WTC11 (cell line): ENCODE data around the gene ELOVL5.

Source experiments
- ZNF219 ChIP-seq: sonication (generic); formaldehyde crosslinking; IDR thresholded peaks from 2 replicates; pipeline ENCODE4 v1.8.0; 2023; ENCODE audit warnings: missing genetic modification reagents, mild to moderate bottlenecking, borderline replicate concordance
- ZNF232 ChIP-seq: sonication (generic); formaldehyde crosslinking; IDR thresholded peaks from 2 replicates; pipeline ENCODE4 v1.8.0; 2022; ENCODE audit warnings: mild to moderate bottlenecking, missing genetic modification reagents
- ZNF396 ChIP-seq: fragments of 250-450 bp; sonication (Bioruptor Pico); IDR thresholded peaks from 2 replicates; pipeline ENCODE4 v1.8.0; 2021; ENCODE audit warnings: mild to moderate bottlenecking, moderate library complexity, borderline replicate concordance
- TF ChIP-seq, protein P1 (sequence below): fragments of 200-600 bp; IDR thresholded peaks from 2 replicates; pipeline ENCODE4 v1.8.0; 2022; ENCODE audit warnings: antibody characterized with exemption
- TF ChIP-seq, protein P2 (sequence below): sonication (generic); formaldehyde crosslinking; conservative IDR thresholded peaks from 2 replicates; pipeline ENCODE4 v1.8.1; 2022; ENCODE audit warnings: mild to moderate bottlenecking, missing genetic modification reagents
- TF ChIP-seq, protein P3 (sequence below): sonication (generic); formaldehyde crosslinking; IDR thresholded peaks from 2 replicates; pipeline ENCODE4 v1.8.0; 2022; ENCODE audit warnings: mild to moderate bottlenecking, missing genetic modification reagents
- TF ChIP-seq, protein P4 (sequence below): sonication (generic); formaldehyde crosslinking; IDR thresholded peaks from 2 replicates; pipeline ENCODE4 v1.8.1; 2023; ENCODE audit warnings: mild to moderate bottlenecking, missing genetic modification reagents, moderate library complexity

DNA sequence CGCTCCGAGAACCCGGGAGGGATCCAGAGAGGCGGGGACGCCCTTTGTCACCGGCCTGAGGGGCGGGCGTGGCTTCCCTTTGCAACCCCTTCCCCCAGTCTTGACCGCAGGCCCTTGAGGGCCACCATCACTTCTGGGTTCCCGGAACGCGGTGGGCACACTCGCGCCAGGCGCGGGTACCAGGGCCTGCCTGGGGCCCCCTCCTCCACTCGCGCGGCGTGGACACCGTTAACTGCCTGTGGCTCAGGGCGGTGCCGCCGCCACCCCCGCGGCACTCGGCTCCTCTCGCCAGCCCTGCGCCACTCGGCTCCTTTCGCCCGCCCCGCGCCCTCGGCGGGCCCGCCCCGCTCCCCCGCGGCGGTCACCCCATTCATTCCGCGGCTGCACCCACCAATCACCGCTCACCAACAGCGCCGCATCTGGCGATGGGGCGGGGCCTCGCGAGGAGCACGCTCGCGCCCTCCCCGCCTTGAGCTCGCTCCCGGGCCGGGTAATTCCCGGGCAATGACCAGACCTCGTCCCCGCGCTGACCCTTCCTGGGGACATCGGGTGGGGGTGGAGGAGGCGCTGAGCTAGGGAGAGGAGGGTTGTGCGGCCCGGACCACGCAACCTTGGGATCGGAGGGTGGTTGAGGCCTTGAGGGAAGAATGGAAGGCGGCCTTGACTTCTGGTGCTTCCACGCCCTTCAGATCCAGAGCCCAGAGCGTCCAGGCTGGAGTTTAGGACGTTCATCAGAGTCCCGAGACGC lies 10.5 kb upstream of the ELOVL5 start:
- TF ChIP-seq, protein P1, sequence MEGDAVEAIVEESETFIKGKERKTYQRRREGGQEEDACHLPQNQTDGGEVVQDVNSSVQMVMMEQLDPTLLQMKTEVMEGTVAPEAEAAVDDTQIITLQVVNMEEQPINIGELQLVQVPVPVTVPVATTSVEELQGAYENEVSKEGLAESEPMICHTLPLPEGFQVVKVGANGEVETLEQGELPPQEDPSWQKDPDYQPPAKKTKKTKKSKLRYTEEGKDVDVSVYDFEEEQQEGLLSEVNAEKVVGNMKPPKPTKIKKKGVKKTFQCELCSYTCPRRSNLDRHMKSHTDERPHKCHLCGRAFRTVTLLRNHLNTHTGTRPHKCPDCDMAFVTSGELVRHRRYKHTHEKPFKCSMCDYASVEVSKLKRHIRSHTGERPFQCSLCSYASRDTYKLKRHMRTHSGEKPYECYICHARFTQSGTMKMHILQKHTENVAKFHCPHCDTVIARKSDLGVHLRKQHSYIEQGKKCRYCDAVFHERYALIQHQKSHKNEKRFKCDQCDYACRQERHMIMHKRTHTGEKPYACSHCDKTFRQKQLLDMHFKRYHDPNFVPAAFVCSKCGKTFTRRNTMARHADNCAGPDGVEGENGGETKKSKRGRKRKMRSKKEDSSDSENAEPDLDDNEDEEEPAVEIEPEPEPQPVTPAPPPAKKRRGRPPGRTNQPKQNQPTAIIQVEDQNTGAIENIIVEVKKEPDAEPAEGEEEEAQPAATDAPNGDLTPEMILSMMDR = no peak
- TF ChIP-seq, protein P2, sequence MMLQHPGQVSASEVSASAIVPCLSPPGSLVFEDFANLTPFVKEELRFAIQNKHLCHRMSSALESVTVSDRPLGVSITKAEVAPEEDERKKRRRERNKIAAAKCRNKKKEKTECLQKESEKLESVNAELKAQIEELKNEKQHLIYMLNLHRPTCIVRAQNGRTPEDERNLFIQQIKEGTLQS = no peak
- TF ChIP-seq ZNF219 (CRISPR knock-in tag) (no peak), ZNF396 (CRISPR knock-in tag) (no peak), ZNF232 (CRISPR knock-in tag) (no peak)
- TF ChIP-seq, protein P3, sequence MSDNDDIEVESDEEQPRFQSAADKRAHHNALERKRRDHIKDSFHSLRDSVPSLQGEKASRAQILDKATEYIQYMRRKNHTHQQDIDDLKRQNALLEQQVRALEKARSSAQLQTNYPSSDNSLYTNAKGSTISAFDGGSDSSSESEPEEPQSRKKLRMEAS (CRISPR knock-in tag) = peak; percentile 65
- TF ChIP-seq, protein P4, sequence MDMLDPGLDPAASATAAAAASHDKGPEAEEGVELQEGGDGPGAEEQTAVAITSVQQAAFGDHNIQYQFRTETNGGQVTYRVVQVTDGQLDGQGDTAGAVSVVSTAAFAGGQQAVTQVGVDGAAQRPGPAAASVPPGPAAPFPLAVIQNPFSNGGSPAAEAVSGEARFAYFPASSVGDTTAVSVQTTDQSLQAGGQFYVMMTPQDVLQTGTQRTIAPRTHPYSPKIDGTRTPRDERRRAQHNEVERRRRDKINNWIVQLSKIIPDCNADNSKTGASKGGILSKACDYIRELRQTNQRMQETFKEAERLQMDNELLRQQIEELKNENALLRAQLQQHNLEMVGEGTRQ (CRISPR knock-in tag) = no peak
